ENCODE results near the gene PSMD13. TPM values are rescaled to one million over a fixed set of nuclear protein-coding genes. Genes with fewer than 3 reads are reported as not detected.
"Not testable (repeated sequence)": the region's sequence is repeated elsewhere in the genome, so short reads cannot be mapped to it uniquely, and the experiment has no call there.

Gene PSMD13
- total RNA-seq, 1 donor = 130 TPM

- H3K4me3 ChIP-seq (ENCODE audit: low read depth, low read length) = peak within 1 kb of the TSS; percentile 99
- TF ChIP-seq CTCF (IDR thresholded peaks at IDR 0.05; ENCODE audit: insufficient read depth, low read depth, low read length) = no peak
- peak; percentile 79 for DNase-seq (ENCODE audit: low read depth)
Observed at GRCh38 chr11:235997-236773, 591 bp upstream of the PSMD13 start, which contains the start of gene SIRT3. Gene SIRT3, minus strand, starts transcription at chr11:236342. Its CDS starts 14 bp downstream, at chr11:236328.

GRCh38 chr11:238346-238745, 1.6 kb downstream of the PSMD13 start:
- not testable (repeated sequence) for H3K4me3 ChIP-seq (ENCODE audit: low read depth, low read length); DNase-seq (ENCODE audit: low read depth)

GRCh38 chr11:240315-240714, 3.5 kb downstream of the PSMD13 start:
- no peak for TF ChIP-seq CTCF (IDR thresholded peaks at IDR 0.05; ENCODE audit: insufficient read depth, low read depth, low read length)
- no peak overlapping the region for H3K4me3 ChIP-seq (ENCODE audit: low read depth, low read length)
- no peak for DNase-seq (ENCODE audit: low read depth)

GRCh38 chr11:241634-242033, 4.9 kb downstream of the PSMD13 start:
- no peak for TF ChIP-seq CTCF (IDR thresholded peaks at IDR 0.05; ENCODE audit: insufficient read depth, low read depth, low read length)
- no peak overlapping the region for H3K4me3 ChIP-seq (ENCODE audit: low read depth, low read length)
- DNase-seq (ENCODE audit: low read depth) = no peak

- no peak for DNase-seq (ENCODE audit: low read depth)
- TF ChIP-seq CTCF (IDR thresholded peaks at IDR 0.05; ENCODE audit: insufficient read depth, low read depth, low read length) = no peak
- no peak overlapping the region for H3K4me3 ChIP-seq (ENCODE audit: low read depth, low read length)
Observed at GRCh38 chr11:244376-244775, 7.6 kb downstream of the PSMD13 start.

- no peak for DNase-seq (ENCODE audit: low read depth)
- no peak overlapping the region for H3K4me3 ChIP-seq (ENCODE audit: low read depth, low read length)
- no peak for TF ChIP-seq CTCF (IDR thresholded peaks at IDR 0.05; ENCODE audit: insufficient read depth, low read depth, low read length)
Observed at GRCh38 chr11:249062-249461, 12.3 kb downstream of the PSMD13 start.

- no peak for TF ChIP-seq CTCF (IDR thresholded peaks at IDR 0.05; ENCODE audit: insufficient read depth, low read depth, low read length)
- no peak for DNase-seq (ENCODE audit: low read depth)
- no peak overlapping the region for H3K4me3 ChIP-seq (ENCODE audit: low read depth, low read length)
Observed at GRCh38 chr11:250274-250673, 13.5 kb downstream of the PSMD13 start.

Data from fibroblast of villous mesenchyme (primary cell).